ENCODE measurements around the gene SUFU.
"Not testable (repeated sequence)": the region's sequence is repeated elsewhere in the genome, so short reads cannot be mapped to it uniquely, and the experiment has no call there.

Gene SUFU

DNA sequence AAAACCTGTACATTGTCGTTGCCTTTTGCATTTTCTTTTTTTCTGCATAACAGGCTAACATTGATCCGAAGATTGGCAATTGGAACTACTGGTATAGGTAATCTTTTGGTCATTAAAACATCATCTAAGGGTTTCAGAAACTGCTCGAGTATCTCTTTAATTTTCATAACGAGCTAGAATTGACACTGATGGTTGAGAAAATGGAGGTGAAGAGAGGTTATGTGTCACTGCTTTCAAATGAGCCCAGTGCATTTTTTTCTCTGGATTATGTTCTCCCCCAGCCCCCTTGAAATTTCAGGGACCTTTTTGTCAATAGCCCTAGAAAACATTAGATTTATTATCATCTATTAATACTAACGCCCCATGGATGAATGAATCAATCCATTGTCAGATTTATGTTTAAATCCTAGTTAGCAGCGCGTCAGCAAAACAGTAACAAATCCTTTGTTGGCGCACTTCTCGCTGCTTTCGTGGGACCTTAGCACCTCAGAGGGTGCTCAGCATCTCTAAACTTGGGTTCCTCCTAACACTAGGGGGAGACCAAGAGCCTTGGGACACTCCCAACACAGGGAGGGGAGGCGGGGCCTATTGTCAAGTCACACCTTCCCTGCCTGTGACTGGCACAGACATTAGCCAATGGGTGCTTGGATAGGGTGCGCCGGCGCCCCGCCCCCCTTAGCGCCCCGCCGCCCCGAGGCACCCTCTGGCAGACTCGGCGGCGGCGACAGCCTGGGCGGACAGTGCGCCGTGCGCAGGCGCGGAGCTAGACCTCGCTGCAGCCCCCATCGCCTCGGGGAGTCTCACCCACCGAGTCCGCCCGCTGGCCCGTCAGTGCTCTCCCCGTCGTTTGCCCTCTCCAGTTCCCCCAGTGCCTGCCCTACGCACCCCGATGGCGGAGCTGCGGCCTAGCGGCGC, at the start of gene SUFU:
SUFU (plus strand) TSS at position 709 of the 915 bp plus-strand sequence; CDS start at position 890, 181 bp downstream.
- peak; percentile 97 to 98 for DNase-seq

DNA sequence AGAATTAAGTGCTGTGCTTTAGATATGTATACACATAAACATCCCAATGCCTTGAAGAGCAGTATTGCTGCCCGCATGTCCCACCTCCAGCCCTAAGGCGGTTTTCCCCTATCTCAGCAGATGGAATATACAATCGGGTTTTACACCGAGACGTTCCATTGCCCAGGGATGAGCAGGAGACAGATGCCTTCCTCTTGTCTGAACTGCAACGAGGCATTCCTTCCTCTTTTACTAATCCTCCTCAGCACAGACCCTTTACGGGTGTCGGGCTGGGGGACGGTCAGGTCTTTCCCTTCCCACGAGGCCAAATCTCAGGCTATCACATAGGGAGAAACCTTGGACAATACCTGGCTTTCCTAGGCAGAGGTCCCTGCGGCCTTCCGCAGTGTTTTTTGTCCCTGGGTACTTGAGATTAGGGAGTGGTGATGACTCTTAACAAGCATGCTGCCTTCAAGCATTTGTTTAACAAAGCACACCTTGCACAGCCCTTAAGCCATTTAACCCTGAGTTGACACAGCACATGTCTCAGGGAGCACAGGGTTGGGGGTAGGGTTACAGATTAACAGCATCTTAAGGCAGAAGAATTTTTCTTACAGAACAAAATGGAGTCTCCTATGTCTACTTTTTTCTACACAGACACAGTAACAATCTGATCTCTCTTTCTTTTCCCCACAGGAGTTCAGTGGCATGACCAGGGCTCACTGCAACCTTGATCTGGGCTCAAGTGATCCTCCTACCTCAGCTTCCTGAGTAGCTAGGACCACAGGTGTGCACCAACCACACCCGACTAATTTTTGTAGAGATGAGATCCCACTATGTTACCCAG, 48.9 kb upstream of the SUFU start:
- not testable (repeated sequence) for DNase-seq

DNA sequence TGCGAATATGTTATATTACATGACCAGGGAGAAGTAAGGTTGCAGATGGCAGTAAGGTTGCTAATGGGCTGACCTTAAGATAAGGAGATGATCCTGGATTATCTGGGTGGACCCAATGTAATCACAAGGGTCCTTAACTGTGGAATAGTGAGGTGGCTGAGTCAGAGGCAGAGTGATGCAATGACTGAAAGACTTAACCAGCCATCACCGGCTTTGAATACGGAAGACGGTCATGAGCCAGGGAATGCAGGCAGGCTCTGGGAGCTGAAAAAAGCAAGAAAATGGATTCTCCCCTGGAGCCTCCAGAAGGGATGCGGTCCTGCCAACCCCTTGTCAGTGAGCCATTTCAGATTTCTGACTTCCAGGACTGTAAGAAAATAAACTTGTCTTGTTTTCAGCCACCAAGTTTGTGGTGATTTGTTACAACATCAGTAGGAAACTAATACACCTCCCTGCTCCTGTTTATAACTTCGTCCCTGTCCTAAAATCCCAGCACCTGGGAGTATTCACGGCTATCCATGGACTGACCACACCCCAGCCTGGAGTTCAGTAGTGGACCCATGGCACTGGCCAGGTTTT, 47.8 kb upstream of the SUFU start:
- no peak for DNase-seq

- peak in 1 of 2 experiments; percentile 13 for DNase-seq
Measured at GRCh38 chr10:102457591-102458150, 46.1 kb upstream of the SUFU start.

GRCh38 chr10:102458656-102459055, 45.1 kb upstream of the SUFU start:
- no peak for DNase-seq

DNA sequence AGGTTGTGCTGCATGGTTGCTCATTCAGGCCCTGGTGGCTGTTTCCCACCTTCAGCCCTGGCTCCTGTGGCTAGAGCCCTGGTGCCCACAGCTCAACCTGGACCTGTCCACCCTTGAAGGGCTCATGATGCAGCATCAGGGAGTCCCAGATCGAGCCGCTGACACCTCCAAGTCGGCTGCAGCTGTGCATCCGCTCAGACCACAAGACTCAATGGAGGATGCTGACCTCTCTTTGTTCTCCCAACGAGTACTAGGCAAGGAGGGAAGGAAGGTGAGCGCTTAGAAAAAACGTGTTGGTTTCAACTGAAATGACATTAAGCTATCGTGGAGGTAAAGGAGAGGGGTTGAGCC, 43.0 kb upstream of the SUFU start:
- DNase-seq = no peak

DNA sequence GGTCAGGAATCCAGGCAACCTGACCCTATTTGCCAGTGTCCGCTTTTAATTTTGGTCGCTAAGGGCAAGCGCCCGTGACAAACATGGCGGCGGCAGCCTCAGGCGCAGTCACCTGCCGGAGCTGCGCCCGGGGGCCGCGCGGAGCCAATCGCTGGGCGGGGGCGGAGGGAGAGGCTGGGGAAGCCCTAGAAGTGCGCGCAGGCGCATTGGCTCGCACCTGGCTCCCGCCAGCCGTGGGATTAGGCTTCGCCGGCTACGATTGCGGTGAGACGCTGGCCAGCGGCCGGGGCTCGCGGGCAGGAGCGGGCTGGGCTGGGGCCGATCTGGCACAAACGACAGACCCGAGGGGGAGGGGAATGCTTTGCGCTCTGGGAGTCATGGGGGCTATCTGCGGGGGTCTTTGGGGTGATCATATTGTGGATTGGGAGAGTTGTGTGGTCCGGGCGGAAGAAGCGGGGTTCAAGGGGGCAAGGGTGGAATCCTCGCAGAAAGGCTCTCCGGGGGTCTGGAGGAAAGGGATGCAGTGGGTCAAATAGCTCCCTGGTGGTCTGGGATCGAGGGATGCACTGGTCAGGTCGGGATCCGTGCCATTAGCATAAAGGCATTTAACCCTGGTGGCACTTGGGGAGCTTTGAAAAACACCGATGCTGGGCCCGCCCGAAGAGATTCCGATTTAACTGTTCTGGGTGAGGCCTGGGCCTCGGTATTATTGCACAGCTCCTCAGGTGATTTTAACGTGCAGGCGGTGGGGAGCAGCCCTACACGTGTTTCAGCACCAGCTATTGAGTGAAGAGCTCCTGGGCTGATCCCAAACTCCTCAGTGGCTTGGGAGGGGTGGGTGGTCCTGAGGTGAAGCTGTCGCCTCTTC, 42.4 kb upstream of the SUFU start:
- DNase-seq = peak; percentile 44 to 88

GRCh38 chr10:102462512-102463054, 41.2 kb upstream of the SUFU start:
- no peak for DNase-seq

DNA sequence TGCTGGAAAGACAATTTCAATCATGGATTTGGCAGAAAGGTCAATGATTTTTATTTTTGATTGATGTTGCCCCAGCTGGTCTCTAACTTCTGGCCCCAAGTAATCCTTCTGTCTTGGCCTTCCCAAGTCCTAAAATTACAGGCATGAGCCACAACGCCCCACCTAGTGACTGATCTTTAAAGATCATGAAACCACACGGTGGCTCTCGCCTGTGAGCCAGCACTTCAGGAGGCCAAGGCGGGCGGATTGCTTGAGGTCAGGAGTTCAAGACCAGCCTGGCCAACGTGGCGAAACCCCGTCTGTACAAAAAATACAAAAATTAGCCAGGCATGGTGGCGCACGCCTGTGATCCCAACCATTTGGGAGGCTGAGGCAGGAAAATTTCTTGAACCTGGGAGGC, 39.8 kb upstream of the SUFU start:
- DNase-seq = no peak

GRCh38 chr10:102465466-102465865, 38.3 kb upstream of the SUFU start:
- no peak for DNase-seq

DNA sequence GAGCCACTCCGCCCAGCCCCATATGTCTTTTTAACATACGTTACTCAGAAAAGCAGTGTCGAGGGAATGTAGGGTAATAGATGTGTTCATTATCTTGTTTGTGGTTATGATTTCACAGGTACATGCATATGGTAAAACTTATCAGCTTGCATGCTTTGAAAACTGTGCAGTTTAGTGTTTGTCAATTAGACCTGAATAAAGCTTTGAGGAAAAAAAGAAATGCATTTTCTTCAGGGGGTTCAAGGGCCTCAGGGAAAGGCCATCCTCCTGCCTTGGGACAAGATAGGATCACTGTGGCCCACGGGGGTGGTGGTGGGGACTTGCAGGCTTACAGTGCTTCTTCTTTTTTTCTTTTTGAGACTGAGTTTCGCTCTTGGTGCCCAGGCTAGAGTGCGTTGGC, 36.5 kb upstream of the SUFU start:
- no peak for DNase-seq

GRCh38 chr10:102467971-102468438, 35.8 kb upstream of the SUFU start:
- DNase-seq = no peak

- DNase-seq = no peak
Measured at GRCh38 chr10:102468683-102469082, 35.1 kb upstream of the SUFU start.

DNA sequence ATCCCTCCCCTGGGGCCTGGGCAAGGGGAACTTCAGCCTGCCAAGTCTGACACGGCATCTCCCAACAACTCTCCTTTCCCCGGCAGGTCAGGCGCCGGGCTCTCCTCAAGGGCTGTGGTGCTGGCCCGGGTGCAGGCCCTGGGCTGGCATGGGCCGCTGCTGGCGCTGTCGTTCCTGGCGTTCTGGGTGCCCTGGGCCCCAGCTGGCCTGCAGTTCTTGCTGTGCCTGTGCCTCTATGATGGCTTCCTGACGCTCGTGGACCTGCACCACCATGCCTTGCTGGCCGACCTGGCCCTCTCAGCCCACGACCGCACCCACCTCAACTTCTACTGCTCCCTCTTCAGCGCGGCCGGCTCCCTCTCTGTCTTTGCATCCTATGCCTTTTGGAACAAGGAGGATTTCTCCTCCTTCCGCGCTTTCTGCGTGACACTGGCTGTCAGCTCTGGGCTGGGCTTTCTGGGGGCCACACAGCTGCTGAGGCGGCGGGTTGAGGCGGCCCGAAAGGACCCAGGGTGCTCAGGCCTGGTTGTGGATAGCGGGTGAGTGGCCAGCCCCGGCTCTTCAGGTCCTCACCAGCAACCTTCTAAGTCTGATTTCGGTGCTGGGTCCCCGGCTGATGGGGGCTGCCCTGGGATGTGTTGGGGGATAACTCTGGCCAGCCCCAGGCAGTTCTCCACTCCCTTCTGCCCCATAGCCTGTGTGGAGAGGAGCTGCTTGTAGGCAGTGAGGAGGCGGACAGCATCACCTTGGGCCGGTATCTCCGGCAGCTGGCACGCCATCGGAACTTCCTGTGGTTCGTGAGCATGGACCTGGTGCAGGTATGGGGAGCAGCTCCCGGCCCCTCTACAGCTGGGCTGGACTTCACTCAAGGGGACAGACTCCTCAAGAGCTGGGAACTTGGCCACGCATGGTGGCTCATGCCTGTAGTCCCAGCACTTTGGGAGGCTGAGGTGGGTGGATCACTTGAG, 32.9 kb upstream of the SUFU start:
- no peak for DNase-seq

GRCh38 chr10:102473445-102474331, 30.1 kb upstream of the SUFU start:
- no peak for DNase-seq

GRCh38 chr10:102475451-102476040, 28.2 kb upstream of the SUFU start:
- no peak for DNase-seq

DNA sequence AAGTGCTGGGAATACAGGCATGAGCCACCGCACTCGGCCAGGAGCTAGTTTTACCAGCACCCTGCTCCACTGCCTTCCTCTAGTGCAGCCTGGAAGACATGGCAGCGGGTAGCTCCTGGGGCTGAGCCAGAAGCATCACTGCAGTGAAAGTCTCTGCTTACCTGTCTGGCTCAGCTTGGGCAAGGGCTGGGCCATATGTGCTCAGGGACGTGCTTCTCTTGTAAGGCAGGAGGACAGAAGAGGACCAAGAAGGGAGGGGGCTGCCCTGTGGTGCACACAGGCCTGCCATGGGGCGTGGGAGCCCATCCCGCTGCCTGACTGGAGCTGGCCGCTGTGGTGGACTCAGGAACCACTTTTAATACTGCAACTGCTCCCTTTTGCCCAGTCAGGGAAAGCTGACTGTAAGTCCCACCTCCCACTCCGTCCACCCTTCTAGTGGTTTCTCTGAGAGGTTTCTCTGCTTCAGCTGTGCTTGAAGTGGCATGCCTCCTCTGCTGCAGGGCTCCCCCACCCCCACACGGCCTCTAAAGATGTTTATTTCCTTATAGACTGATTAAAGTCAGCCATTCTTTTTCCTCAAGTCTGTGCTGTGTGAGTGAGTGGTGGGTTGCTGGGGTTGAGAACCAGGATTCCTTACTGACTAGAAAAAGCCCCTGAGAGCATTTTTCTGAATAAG, 27.2 kb upstream of the SUFU start:
- no peak for DNase-seq

DNA sequence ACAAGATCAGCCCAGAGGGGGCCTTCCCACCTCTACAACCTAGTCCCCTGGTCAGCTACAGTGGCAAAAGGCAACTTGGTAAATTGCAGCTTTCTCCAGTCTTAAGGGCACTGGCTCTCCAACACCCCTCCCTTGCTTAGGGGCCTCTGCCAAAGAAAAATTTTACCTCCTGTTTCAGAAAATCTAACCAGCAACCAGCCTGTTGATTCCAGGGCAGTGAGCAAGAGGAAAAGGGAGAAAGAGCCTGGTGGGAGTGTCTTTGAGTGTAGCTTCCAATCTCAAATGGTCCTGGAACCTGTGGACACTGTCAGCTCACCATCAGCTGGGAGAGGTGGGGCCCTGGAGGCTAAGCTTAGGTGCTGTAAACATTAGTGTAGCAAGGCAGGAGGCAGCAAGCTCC, 24.1 kb upstream of the SUFU start:
- no peak for DNase-seq
